ENCODE data around the gene TMIGD2.
"Not testable (repeated sequence)": the region's sequence is repeated elsewhere in the genome, so short reads cannot be mapped to it uniquely, and the experiment has no call there.

TMIGD2 gene, protein sequence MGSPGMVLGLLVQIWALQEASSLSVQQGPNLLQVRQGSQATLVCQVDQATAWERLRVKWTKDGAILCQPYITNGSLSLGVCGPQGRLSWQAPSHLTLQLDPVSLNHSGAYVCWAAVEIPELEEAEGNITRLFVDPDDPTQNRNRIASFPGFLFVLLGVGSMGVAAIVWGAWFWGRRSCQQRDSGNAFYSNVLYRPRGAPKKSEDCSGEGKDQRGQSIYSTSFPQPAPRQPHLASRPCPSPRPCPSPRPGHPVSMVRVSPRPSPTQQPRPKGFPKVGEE

DNA sequence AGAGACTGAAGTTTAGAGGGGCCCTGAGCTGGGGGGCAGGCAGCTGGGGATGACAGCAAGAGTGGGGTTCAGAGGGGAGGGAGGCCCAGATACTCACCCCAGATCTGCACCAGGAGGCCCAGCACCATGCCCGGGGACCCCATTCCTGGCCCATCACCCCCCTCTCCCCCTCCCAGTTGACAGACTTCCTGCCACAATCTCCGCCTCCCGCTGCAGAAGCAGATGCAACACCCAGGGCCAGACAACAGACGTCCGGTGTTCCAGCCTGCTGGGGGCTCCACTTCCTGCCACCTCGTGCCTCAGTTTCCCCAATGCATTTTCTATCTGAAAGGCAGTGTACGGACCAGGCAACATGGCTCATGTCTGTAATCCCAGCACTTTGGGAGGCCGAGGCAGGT lies at the start of gene TMIGD2:
TMIGD2 (minus strand) TSS at position 147 of the 398 bp plus-strand sequence; CDS start at position 143, 4 bp downstream.
- DNase-seq = no peak

DNA sequence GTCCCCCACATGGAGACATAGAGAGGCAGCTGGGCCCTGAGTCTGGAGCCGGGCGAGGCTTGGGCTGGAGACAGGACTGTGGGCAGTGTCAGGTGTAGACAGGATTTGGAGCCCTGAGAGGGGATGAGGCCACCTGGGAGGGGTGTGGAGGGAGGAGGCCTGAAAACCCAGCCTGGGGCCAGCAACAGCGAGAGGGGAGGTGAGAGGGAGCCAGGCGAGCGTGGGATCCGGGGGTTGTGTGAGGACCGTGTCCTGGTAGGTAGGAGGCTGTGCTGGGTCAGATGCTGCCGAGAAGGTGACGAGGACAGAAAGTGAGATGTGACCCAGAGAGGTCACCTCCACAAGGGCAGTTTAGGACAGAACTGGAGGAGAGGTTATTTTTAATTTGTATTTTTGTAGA lies 48.5 kb upstream of the TMIGD2 start:
- DNase-seq = no peak

DNA sequence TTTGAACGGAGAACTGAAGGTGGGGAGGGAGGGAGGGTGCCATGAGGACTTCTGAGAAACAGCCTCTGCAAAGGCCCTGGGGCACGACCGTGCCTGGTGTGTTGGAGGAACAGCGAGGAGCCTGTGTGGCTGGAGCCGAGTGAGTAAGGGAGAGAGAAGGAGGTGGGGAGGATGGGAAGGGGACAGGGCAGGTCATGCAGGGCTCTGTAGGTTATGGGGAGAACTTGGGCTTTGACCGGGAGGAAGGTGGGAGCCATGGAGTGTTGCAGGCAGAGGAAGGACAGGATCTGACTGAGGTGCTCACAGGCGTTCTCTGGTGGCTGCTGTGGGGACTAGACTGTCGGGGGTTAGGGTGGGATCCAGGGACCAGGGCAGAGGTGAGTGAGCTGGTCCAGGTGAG lies 47.9 kb upstream of the TMIGD2 start:
- DNase-seq = no peak

DNA sequence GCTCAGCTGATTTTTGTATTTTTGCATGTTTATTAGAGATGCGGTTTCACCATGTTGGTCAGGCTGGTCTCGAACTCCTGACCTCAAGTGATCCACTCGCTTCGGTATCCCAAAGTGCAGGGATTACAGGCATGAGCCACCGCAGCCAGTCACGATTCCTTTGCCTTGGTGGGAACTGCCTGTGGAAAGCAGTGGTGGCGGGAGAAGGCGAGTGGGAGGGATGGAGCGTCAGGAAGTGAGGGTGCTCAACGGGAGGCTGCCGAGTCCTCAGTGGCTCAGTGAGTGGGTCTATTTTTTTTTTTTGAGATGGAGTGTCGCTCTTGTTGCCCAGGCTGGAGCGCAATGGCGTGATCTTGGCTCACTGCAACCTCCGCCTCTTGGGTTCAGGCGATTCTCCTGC lies 47.0 kb upstream of the TMIGD2 start:
- not testable (repeated sequence) for DNase-seq

DNA sequence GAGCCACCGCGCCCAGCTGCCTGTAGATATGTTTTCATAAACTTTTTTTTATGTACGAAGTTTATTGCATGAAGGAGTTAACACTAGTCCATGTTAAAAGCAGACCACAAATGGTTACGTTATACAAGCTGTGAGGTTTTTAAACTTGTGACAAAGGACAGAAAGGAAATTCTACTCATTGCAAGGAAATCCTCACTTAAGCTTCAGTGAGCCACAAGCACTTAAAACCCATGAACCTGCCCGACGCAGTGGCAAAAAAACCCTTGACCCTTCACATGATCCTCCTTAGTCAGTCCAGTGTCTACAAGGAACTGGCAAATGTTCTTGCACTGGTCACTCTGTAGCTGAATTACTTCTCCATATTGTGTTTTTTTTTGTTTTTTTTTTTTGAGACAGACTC lies 45.3 kb upstream of the TMIGD2 start:
- DNase-seq = no peak

DNA sequence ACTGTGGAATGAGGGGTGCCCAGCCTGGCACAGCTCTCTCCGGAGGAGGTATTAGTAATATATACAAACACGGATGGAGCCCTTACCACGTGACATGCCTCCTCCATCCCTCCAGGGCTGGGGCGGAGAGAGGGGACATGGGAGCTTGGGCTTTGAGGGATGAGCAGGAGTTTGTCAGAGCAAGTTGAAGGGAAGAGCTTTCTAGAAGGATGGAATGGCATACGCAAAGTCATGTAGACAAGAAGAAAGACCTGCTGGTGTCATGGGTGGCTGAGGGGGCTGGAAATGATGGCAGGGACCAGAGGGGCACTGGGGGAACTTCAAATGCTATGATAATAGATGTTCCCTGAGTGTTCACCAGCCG lies 43.8 kb upstream of the TMIGD2 start:
- no peak for DNase-seq

DNA sequence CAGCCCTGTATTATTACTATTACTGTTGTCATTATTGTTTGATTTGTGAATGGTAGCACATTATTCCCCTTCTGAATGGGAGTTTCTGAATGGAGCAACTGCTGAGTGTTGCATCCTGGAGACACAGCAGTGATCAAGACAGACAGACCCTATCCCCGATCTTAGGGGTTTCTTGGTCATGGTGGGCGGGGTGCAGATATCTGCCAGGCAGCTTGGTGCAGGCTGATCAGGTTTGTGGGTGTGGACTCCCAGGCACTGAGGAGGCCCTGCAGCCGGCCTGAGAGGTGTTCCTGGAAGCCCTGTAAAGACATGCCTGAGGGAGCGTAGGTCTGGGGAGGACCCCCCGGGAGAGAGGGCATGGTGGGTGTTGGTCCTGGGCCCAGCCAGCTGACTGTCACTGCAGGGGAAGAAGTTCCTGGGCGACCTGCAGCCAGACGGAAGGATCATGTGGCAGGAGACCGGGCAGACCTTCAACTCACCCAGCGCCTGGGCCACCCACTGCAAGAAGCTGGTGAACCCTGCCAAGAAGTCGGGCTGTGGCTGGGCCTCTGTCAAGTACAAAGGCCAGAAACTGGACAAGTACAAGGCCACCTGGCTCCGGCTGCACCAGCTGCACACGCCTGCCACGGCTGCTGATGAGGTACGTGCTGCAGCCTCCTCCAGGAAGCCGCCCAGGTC lies 43.3 kb upstream of the TMIGD2 start:
- DNase-seq = no peak

DNA sequence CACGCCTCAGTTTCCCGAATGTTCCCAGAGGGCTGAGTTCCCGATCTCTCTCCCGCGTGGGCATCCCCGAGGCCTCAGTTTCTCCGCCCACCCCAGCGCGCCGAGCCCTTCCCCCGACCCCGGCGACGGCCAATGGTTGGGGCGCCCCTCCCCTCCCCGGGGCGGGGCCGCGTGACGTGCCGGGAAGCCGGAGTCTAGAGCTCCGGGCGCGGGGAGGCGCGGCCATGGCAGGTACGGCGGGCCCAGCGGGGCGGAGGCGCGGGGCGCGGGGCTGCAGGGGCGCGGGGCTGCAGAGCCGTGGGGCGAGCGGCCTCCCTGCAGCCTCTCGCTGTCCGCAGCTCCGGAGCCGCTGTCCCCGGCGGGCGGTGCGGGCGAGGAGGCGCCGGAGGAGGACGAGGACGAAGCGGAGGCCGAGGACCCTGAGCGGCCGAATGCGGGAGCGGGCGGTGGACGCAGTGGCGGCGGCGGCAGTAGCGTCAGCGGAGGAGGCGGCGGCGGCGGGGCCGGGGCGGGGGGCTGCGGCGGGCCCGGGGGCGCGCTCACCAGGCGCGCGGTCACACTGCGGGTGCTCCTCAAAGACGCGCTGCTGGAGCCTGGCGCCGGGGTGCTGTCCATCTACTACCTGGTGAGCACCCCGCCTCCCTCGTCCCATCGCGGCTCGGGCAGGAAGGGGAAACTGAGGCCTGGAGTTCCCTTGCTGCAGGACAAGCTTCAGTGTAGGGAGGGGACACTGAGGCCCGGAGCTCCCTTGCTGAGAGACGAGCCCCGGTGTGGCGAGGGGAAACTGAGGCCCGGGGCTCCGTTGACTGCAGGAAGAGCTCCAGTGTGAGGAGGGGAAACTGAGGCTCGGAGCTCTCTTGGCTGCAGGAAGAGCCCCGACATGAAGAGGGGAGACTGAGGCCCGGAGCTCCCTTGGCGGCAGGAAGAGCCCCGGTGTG lies 41.5 kb upstream of the TMIGD2 start, which contains the start of gene MPND:
MPND (plus strand) TSS at position 193 of the 938 bp plus-strand sequence; CDS start at position 225, 32 bp downstream.
- peak; percentile 91 to 94 for DNase-seq

DNA sequence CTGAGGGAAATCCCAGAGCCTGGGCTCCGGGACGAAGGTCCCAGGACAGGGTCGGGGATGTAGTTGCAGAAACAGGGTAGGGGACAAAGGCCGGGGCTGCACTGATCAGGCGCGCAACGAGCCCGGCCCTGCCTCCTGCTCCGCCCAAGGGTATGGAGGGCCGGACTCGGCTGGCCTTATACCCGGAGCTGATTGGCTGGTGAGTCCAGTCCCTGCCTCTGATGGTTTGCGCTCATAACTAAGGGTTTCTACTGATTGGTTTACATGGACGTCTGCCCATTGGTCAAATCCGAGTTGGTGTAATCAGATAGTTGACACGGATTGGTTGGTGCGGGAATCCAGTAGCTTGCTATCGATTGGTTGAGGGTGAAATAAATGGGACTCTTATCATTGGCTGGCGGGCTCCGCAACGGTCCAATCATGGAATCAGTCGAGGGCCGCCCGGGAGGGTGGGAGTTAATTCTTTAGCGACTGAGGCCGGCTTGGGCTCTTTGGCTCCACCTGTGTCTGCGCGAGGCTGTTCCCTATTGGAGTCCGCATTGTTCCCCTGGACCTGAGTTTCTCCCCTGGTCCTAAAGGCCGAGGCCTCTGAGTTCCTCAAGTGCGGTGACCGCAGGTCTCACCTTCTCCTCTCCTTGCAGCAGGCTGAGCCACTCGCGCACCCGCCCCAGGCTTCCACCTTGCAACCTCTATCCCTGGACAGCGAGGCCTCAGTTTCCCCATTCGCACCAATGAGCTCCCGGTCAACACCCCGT lies 40.6 kb upstream of the TMIGD2 start:
- peak; percentile 86 to 89 for DNase-seq

DNA sequence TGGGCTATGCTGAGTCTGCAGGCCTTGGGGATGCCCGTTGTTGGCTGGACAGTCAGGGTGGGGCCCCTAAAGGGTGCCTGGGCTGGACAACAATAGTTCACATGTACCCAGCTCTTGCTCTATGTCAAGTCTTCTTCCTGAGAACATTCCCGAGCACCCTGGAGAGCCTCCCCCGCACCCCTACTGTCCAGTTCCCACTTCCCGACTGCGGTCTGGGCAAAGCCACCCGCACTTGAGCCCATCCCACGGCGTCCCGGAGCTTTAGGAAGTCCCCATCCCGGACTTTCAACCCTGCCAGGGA lies 40.1 kb upstream of the TMIGD2 start:
- no peak for DNase-seq

DNA sequence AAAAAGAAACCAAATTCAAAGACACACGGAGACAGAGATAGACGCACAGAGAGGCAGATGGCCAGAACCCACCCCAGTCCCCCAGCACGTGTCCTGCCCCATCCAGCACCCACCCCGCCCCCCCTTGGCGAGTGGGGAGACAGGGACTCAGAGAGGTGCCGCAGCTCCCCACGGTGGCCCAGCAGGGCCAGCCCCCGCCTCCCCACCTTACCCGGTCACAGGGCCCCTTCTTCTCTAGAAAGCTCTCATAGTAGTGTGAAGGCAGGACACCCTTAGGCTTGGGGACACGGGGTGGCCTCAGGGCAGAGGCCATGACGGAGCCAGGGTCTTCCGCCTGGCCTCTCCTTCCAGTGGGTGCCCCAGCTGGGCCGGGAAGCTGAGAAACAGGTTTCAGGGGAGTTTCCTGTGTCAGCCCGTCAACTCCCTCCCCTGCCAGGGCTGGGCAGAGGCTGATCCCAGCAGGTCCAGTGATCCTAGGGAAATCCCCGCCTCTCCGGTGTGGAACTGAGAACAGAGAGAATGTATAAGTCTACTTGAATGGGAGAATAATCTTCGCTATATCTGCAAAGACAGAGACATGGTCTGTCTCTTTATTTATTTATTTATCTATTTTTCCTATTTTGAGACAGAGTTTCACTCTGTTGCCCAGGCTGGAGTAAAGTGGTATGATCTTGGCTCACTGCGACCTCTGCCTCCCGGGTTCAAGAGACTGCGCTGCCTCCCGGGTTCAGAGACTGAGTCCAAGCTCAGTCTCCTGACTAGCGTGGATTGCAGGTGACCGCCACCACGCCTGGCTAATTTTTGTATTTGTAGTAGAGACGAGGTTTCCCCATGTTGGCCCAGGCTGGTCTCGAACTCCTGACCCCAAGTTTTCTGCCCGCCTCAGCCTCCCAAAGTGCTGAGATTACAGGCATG lies 36.5 kb upstream of the TMIGD2 start, which contains the start of gene STAP2:
STAP2 (minus strand) TSS at position 387 of the 915 bp plus-strand sequence; CDS start at position 313, 74 bp downstream.
- DNase-seq = peak; percentile 24 to 40

DNA sequence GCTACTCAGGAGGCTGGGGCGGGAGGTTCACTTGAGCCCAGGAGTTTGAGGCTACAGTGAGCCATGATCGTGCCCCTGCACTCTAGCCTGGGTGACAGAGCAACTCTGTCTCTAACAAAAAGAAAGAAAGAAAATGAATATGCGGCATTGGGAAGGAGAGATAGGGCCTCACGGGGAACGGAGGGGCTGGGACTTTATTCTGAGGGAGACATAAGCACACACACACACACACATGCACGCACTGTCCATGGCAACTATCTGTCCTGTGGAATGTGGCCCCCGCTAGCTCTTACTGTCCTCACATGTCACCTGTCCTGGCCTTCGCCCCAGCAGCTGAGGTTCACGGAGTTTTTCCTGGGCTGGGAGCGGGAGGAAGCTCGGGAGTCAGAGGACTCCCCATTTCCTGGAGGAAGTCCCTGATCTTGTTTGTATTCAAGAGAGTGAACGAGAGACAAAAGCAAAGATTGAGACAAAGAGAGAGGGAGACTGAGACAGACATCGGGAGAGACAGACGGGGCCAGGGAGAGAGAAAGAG lies 35.8 kb upstream of the TMIGD2 start:
- DNase-seq = no peak

DNA sequence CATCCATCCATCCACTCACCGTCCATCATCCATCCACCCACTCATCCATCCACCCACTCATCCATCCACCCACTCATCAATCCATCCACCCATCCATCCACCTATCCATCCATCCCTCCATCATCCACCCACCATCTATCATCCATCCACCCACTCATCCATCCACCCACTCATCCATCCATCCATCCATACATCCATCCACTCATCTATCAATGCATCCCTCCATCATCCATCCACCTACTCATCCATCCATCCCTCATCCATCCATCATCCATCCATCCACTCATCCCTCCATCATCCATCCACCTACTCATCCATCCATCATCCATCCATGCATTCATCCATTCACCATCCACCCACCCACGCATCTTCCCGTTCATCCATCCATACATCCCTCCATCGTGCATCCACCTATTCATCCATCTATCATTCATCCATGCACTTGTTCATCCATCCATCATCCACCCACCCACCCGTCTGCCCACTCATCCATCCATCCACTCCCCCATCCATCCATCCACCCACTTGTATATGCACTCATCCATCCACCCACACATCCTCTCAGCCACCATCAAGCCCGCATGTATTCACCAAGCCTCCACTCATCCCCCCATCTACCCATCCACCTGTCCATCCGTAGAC lies 32.9 kb upstream of the TMIGD2 start:
- DNase-seq = no peak

DNA sequence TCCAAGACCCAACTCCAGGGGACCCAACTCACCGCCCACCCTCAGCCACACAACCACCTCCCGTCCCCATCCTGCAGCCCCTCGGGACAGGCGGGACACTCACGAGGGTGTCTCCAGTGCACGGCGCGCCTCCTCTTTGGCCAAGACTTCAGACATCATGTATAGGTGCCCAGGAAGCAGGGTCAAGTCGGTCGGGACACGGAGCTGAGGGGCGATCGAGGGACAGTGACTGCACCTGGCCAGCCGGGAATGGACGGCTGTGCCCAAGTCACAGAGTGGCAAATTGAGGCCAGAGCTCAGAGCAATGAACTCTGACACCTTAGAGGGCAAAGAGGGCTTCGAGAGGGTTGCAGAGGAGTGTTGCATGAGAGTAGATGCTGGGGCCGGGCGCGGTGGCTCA lies 27.7 kb upstream of the TMIGD2 start:
- DNase-seq = no peak

DNA sequence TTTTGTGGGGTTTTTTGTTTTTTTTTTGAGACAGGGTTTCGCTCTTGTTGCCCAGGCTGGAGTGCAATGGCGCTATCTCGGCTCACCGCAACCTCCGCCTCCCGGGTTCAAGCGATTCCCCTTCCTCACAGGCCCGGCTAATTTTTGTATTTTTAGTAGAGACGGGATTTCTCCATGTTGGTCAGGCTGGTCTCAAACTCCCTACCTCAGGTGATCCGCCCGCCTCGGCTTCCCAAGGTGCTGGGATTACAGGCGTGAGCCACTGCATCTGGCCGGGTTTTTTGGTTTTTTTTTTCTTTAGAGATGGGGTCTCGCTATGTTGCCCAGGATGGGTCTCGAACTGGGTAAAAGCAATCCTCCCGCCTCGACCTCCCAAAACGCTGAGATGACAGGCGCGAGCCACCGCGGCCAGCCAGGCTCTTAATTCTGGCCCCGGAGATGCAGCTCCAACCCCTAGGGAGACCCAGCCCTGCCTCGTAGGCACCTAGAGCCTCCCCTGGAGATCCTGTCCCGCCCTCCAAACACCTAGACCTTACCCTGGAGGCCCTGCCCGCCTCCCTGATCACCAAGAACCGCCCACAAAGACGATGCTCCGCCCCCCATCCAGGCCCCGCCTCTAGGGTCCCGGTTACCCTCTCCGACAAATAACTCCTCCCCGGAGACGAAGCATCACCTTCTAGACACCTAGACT lies 26.9 kb upstream of the TMIGD2 start:
- DNase-seq = peak; percentile 23 to 50

DNA sequence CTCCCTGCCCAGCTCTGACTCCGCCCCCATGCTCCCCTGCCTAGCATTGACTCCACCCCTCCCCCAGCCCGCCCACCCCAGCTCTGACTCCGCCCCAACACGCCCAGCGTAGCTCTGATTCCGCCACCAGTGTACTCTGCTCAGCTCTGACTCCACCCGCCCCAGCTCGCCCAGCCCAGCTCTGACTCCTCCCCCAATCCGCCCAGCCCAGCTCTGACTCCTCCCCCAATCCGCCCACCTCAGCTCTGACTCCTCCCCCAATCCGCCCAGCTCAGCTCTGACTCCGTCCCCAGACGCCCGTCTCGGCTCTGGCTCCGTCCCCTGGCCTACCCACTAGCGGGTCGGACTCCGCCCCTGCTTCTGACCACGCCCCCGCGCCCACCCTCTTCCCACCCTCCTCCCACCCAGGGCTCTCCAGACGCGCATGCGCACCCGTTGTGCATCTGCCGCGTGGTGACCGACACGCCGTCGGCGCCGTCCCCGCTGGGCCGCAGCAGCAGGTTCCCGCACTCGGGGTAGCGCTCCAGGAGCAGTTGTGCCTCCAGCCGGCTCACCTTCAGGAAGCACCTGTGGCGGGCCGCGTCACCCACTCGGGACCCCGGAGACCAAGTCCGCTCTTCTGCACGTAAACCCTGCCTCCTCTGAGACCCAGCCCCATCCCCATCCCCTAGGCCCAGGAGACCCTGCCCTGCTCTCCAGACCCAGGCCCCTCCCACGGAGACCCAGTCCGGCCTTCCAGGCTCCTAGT lies 26.2 kb upstream of the TMIGD2 start:
- peak; percentile 96 for DNase-seq

DNA sequence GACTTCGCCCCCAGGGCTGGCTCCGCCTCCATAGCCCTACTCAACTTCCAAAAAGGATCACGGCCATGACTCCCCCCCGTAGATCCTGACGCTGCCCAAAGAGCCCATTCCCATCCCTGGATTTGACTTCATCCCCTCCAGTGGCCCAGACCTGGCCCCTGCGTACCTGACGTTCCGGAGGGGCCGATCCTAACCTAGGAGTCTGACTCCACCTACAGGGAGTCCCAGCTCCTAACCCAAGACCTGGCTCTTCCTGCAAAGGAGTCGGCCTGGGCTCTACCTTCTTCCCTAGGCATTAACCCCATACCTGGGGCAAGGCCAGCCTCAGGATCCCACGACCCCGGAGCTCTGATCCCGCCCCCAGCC lies 25.7 kb upstream of the TMIGD2 start:
- DNase-seq = no peak

DNA sequence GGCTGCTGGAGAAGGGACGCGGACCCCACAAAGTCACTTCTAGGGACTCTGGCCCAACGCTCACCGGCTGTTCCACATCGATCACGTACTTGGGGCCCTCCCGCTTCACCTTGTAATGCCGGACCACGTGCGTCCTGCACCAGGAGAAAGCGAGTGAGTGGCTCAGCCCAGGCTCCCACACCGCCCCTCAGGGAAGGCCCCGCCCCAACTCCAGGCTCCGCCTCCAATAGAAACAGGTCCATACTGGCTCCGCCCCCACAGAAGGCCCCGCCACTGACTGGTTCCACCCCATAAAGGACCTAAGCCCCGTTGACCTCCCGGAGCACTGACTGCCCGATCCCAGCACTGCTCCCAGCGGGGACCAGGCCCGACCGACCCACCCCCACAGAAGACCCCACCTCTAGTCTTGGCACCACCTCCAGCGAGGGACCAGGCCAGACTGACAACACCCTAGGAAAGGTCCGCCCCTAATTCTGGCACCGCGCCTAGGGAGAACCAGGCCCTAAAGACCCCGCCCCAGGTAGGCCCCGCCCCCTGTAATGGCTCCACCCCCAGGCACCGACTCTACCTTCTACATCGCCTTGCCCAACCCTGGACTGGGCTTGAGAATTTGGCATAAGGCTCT lies 25.2 kb upstream of the TMIGD2 start:
- DNase-seq = peak; percentile 56 to 71

DNA sequence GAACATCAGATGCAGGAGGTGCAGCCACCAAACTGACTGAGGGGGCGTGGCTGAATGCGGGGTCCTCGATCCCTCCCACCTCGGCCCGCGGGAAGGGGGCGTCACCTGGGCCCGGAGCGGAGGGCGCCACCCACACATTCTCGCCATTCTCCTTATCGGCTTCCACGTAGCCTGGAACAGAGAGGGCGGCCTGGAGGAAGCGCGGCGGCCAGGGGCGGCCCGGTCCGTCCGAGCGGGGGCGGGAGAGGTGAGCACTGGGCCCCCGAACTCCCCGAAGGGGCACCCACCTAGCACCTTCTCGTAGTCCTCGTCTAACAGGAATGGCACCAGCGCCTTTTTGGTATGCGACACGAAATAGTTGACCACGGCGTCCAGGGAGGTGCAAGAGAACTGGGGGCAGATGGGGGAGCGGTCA lies 24.7 kb upstream of the TMIGD2 start:
- DNase-seq = peak in 1 of 2 donors; percentile 25

Data from activated CD4-positive, alpha-beta T cell treated with anti-CD3 and anti-CD28 coated beads for 4 hours (primary cell).